ENCODE results near the gene FAT1.

DNA sequence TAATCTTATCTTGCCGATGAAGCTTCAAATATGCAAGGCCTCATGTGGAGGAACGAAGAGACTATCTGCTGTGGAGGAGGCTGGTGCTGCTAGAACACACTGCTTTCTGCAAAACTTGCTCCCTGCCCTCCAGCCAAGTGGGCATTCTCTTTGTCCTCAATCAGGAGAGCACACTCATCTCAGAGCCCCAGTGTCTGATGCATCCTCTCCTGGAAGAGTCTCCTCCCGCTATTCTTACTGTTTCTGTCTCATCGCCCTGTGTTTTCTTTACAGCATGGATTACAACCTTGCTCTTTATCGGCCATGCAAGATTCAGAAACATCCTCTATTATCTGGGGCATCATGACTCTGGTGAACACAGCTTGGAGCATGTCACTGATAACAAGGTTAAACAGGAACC, 100.1 kb downstream of the FAT1 start:
- TF ChIP-seq SUZ12 (IDR thresholded peaks at IDR 0.05; ENCODE audit: extremely low read depth, insufficient read depth, insufficient read length) (no peak), ZNF274 (IDR thresholded peaks at IDR 0.05; ENCODE audit: low read depth, low read length) (no peak), YY1 (IDR thresholded peaks at IDR 0.05; ENCODE audit: insufficient read depth, insufficient read length) (no peak)

Data from NT2/D1 (cell line).